Lung (tissue), 13 donors: ENCODE results near the gene LTV1. TPM values are rescaled to one million over a fixed set of nuclear protein-coding genes. Genes with fewer than 3 reads are reported as not detected.
A peak's percentile ranks its signal among the peaks of the same experiment; 100 is the strongest.

Experiments used
- ATAC-seq: fragments of 200-7000 bp; cut with Tn5 transposase; one replicate; pipeline ENCODE4 v1.9.1; 2020; ENCODE audit warnings: moderate number of reproducible peaks; ENCODE audit not compliant: insufficient read depth, low FRiP score
- DNase-seq, 3 donors: peaks; one replicate each; pipeline ENCODE4 v3.0.0-alpha.2; 2013 to 2017
- H3K27ac ChIP-seq, 2 donors: one replicate each; pipeline ENCODE4 v1.5.1; 2013; ENCODE audit warnings: mild to moderate bottlenecking in 2 of 2, moderate library complexity in 2 of 2, control low read depth in 1 of 2, inconsistent platforms in 1 of 2, low read depth in 1 of 2, low read length in 1 of 2
- H3K27me3 ChIP-seq, 3 donors: one replicate each; pipeline ENCODE4 v1.5.1; 2013; ENCODE audit warnings: low read length in 2 of 3; ENCODE audit not compliant: control insufficient read depth in 3 of 3, insufficient read depth in 3 of 3
- H3K36me3 ChIP-seq, 4 donors: one replicate each; pipeline ENCODE4 v1.5.1; 2013; ENCODE audit warnings: low read length in 4 of 4, mild to moderate bottlenecking in 1 of 4, moderate library complexity in 1 of 4; ENCODE audit not compliant: control insufficient read depth in 4 of 4, insufficient read depth in 4 of 4
- H3K4me1 ChIP-seq, 5 donors: one replicate each; pipeline ENCODE4 v1.5.1; 2013; ENCODE audit warnings: low read length in 5 of 5, mild to moderate bottlenecking in 2 of 5, moderate library complexity in 1 of 5; ENCODE audit not compliant: control insufficient read depth in 5 of 5, insufficient read depth in 5 of 5
- H3K4me3 ChIP-seq: one replicate; pipeline ENCODE4 v1.5.1; 2013; ENCODE audit warnings: mild to moderate bottlenecking, control low read depth, moderate library complexity
- H3K9ac ChIP-seq, 2 donors: one replicate each; pipeline ENCODE4 v1.5.1; 2013; ENCODE audit warnings: low read length in 2 of 2, control low read depth in 1 of 2; ENCODE audit not compliant: insufficient read depth in 1 of 2
- H3K9me3 ChIP-seq, 4 donors: one replicate each; pipeline ENCODE4 v1.5.1; 2013; ENCODE audit warnings: low read length in 3 of 4, mild to moderate bottlenecking in 1 of 4, moderate library complexity in 1 of 4; ENCODE audit not compliant: control insufficient read depth in 4 of 4, insufficient read depth in 3 of 4
- CTCF ChIP-seq: IDR thresholded peaks from 2 replicates; pipeline ENCODE4 v1.5.1; 2012; ENCODE audit warnings: mild to moderate bottlenecking; ENCODE audit errors: control extremely low read depth, extremely low read depth
- WGBS, 2 donors: extraction: QIAGEN DNeasy Blood & Tissue Kit; methylation state at CpG; one replicate each; pipeline ENCODE4 v1.1.7; 2013; 5-methylcytosine and 5-hydroxymethylcytosine counted together
- polyA plus RNA-seq, 2 donors: library from polyadenylated mRNA; stranded (reverse); fragments of 200-250 nt; gene quantifications; one replicate each; pipeline ENCODE4 v1.2.1, GENCODE V29; 2013
- small RNA-seq: library from RNA; depleted of rRNA; stranded (forward); fragments of <200 nt; gene quantifications from one replicate; pipeline ENCODE3, GENCODE V24; 2014; ENCODE audit warnings: low replicate concordance
- total RNA-seq, 2 donors: library from RNA; depleted of rRNA in 1 of 2; stranded (reverse); fragments of >200 nt in 1 of 2; gene quantifications; one replicate each; pipeline ENCODE4 v1.2.1, GENCODE V29; 2014 to 2021
- donor health status: control.
- donor health status: control.
- donor health status: Bipolar disorder and iron deficiency.
- donor health status: healthy.
- donor health status: DM: yes; HTN: yes; CAD: no.

The LTV1 gene
- total and polyA plus RNA-seq, 4 donors: 15.6 to 31.9 (median 26.4) TPM

GRCh38 chr6:143902827-143903226, 59.7 kb downstream of the LTV1 start:
- 96 to 98% methylated on average over 2 of the region's 2 CpGs for WGBS, 2 donors
- peak in 1 of 3 donors; percentile 12 for DNase-seq
- H3K36me3 ChIP-seq: peaks cover 0 to 2% (median 0%) of the 10 kb centered on the region in 4 donors
- no peak overlapping the region for H3K9ac ChIP-seq
- H3K4me1 ChIP-seq: peaks cover 0 to 33% (median 8%) of the 10 kb centered on the region in 5 donors
- no peak for ATAC-seq
- no peak overlapping the region for H3K27ac ChIP-seq
- no peak for TF ChIP-seq CTCF
- H3K27me3 ChIP-seq: no peaks in the 10 kb centered on the region
- no peak overlapping the region for H3K4me3 ChIP-seq
- no peaks in the 10 kb centered on the region for H3K9me3 ChIP-seq

- H3K4me1 ChIP-seq: no peaks in the 10 kb centered on the region
- ATAC-seq (no peak), DNase-seq (no peak)
- no peak for TF ChIP-seq CTCF
- H3K4me3 ChIP-seq: no peak overlapping the region
- no peak overlapping the region for H3K9ac ChIP-seq
- WGBS, 2 donors: 96 to 100% methylated on average over 1 of the region's 1 CpG
- H3K27me3 ChIP-seq: no peaks in the 10 kb centered on the region
- peaks cover 0 to 2% (median 0%) of the 10 kb centered on the region in 4 donors for H3K36me3 ChIP-seq
- H3K9me3 ChIP-seq: peaks cover 0 to 9% (median 2%) of the 10 kb centered on the region in 4 donors
- H3K27ac ChIP-seq: no peak overlapping the region
Observed at GRCh38 chr6:143911028-143911427, 67.9 kb downstream of the LTV1 start.

DNA sequence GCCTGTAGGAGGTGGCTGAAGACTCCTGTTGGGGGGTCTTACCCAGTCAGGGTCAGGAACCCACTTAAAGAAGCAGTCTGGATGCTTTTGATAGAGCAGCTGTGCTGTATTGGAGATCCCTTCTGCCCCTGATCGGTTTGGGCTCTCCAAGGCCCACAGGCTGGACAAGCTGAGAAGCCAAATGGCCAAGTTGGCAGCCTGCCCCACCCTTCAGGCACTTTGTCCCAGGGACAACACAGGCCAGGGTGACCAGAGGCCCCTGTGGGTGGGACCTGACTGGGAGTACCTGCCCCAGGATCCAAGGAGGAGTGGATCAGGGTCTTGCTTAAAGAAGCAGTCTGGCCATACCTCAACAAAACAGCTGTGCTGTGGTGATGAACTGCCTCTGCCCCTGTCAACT, 69.5 kb downstream of the LTV1 start:
- Histone ChIP-seq H3K27me3 (no peaks in the 10 kb centered on the region), H3K4me1 (no peaks in the 10 kb centered on the region), H3K27ac (no peak overlapping the region), H3K4me3 (no peak overlapping the region), H3K36me3 (no peaks in the 10 kb centered on the region), H3K9me3 (peaks cover 0 to 9% (median 2%) of the 10 kb centered on the region in 4 donors), H3K9ac (no peak overlapping the region)
- ATAC-seq: no peak
- DNase-seq: no peak
- no peak for TF ChIP-seq CTCF
- 93 to 95% methylated on average over 1 of the region's 1 CpG for WGBS, 2 donors

Small RNAs within 50 kb of the gene (small RNA-seq; reads per million reads assigned to genes)
- gene ZC2HC1B: not detected

Other genes with a start within 250 kb of the LTV1 start
- gene PHACTR2, start 165.4 kb upstream of the LTV1 start, total RNA-seq: 100 to 1,000 TPM in 1 of 2 donors, 10 to 100 TPM in 1; 75.6 to 119 TPM
- gene PHACTR2, start 165.4 kb upstream of the LTV1 start, polyA plus RNA-seq: 10 to 100 TPM; 11.0 to 12.0 TPM
- gene ZC2HC1B, start 21.1 kb downstream of the LTV1 start, total RNA-seq: under 1 TPM in 1 of 2 donors, not detected in 1; 0.28 TPM
- not detected for gene ZC2HC1B, start 21.1 kb downstream of the LTV1 start, polyA plus RNA-seq
- gene PLAGL1, start 164.9 kb downstream of the LTV1 start, total RNA-seq: 10 to 100 TPM; 30.1 to 86.9 TPM
- 10 to 100 TPM; 15.5 to 29.2 TPM for gene PLAGL1, start 164.9 kb downstream of the LTV1 start, polyA plus RNA-seq